Measurements from ENCODE around the gene OR10H5.
A peak's percentile ranks its signal among the peaks of the same experiment; 100 is the strongest.
"Not testable (repeated sequence)": the region's sequence is repeated elsewhere in the genome, so short reads cannot be mapped to it uniquely, and the experiment has no call there.

Gene OR10H5

DNA sequence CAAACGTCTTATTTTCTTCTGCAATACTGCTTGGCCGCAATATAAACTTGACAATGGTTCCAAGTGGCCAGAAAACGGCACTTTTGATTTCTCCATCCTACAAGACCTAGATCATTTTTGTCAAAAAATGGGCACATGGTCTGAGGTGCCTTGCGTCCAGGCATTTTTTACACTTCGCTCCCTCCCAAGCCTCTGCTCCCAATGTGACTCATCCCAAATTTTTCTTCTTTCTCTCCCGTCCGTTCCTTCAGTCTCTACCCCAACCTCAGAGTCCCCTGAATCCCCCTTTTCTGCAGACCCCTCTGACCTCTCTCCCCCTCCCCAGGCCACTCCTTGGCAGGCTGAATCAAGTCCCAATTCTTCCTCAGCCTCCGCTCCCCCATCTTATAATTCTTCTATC is 42.3 kb downstream of the OR10H5 start:
- Mint-ChIP-seq H3K4me3 (no peak overlapping the region), H3K9me3 (ENCODE audit: low read depth) (no peaks in the 10 kb centered on the region), H3K36me3 (no peaks in the 10 kb centered on the region), H3K27me3 (no peaks in the 10 kb centered on the region), H3K27ac (no peak overlapping the region), H3K4me1 (ENCODE audit: low read depth) (peaks cover 2% of the 10 kb centered on the region)

DNA sequence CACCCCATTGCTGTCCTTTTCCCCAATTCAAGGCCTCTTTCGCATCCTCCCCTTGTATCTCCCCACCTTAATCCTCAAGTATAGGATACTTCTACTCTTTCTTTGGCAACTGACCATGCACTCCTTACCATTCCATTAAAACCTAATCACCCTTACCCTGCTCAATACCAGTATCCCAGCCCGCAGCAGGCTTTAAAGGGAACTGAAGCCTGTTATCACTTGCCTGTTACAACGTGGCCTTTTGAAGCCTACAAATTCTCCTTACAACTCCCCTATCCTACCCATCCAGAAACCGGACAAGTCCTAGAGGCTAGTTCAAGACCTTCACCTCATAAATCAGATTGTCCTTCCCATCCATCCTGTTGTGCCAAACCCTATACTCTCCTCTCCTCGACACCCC is 44.2 kb downstream of the OR10H5 start:
- no peak overlapping the region for H3K27ac Mint-ChIP-seq
- no peak overlapping the region for H3K4me3 Mint-ChIP-seq
- no peaks in the 10 kb centered on the region for H3K27me3 Mint-ChIP-seq
- H3K4me1 Mint-ChIP-seq (ENCODE audit: low read depth), result peaks cover 15% of the 10 kb centered on the region
- no peaks in the 10 kb centered on the region for H3K9me3 Mint-ChIP-seq (ENCODE audit: low read depth)
- no peaks in the 10 kb centered on the region for H3K36me3 Mint-ChIP-seq

DNA sequence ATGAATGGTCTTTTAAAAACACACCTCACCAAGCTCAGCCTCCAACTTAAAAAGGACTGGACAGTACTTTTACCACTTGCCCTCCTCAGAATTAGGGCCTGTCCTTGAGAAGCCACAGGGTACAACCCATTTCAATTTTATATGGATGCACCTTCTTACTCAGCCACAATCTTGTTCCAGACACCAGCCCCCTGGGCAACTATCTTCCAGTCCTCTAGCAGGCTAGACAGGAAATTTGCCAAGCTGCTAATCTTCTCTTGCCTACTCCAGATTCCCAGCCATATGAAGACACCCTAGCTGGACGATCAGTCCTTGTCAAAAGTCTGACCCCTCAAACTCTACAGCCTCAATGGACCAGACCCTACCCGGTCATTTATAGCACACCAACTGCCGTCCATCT is 46.8 kb downstream of the OR10H5 start:
- H3K4me1 Mint-ChIP-seq (ENCODE audit: low read depth), result peaks cover 32% of the 10 kb centered on the region
- not testable (repeated sequence) for H3K27me3 Mint-ChIP-seq; H3K27ac Mint-ChIP-seq; H3K4me3 Mint-ChIP-seq; H3K9me3 Mint-ChIP-seq (ENCODE audit: low read depth); H3K36me3 Mint-ChIP-seq

DNA sequence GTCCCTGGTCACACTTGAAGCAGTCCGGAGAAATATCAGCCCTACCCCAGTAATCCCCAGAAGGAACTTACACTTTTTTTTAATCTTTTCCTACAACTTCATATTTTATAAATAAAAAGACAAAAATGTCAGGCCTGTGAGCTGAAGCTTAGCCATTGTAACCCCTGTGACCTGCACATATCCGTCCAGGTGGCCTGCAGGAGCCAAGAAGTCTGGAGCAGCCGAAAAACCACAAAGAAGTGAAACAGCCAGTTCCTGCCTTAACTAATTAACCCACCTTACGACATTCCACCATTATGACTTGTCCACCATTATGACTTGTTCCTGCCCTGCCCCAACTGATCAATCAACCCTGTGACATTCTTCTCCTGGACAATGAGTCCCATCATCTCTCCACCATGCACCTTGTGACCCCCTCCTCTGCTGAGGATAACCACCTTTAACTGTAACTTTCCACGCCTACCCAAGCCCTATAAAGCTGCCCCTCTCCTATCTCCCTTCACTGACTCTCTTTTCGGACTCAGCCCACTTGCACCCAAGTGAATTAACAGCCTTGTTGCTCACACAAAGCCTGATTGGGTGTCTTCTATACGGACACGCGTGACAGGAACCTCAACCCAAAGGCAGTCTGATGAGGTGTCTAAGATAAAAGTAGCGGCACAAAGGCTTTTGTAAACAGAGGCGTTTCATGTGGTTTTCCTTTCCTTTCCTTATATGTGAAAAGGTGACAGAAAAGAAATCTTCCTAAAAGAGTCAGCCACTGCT is 48.3 kb downstream of the OR10H5 start:
- H3K4me1 Mint-ChIP-seq (ENCODE audit: low read depth), result peaks cover 34% of the 10 kb centered on the region
- H3K36me3 Mint-ChIP-seq; H3K9me3 Mint-ChIP-seq (ENCODE audit: low read depth); H3K27me3 Mint-ChIP-seq: not testable (repeated sequence)
- H3K27ac Mint-ChIP-seq, result peak overlapping the region; percentile 98
- H3K4me3 Mint-ChIP-seq, result peak overlapping the region; percentile 92

DNA sequence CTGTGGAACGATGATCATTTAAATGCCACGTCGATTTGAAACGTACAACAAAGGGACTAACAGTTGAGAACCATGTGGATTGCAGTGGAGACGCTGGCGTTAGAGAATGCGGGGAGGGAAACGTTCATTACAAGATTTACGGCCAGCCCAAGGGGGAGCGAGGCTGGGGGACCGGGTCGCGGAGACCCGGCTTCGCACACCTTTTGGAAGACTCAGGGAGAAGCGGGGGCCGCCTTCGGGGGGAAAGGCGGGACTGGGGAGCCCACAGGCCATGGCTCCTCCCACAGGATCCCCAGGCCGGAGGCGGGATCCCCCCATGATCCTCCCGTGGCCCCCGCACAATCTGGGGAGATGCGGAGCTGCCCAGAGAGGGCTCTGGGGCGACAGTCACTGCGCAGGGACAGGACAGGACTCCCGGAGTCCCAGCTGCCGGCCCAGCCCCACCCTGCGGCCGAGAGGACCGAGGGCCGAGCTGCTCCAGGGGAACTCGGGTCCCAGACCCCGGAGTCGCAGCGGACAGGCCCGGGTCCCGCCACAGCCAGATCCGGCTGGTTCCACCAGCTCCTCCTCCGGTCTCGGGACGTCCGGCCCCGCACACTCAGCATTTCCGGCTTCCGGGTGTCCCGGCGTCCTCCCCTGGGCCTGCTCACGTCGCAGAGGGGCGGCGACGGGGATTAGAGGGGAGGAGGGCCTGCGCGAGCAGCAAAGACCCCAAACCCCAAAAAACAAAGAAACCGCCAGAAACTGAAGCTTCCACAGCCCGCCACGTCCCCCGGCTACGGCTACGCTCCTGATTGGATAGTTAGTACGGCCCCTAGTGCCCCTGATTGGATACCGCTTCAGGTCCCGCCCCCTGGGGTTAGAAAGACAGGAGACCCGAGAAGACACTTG is 49.1 kb downstream of the OR10H5 start:
- Mint-ChIP-seq H3K9me3 (ENCODE audit: low read depth) (no peaks in the 10 kb centered on the region), H3K4me3 (peak overlapping the region; percentile 92)

DNA sequence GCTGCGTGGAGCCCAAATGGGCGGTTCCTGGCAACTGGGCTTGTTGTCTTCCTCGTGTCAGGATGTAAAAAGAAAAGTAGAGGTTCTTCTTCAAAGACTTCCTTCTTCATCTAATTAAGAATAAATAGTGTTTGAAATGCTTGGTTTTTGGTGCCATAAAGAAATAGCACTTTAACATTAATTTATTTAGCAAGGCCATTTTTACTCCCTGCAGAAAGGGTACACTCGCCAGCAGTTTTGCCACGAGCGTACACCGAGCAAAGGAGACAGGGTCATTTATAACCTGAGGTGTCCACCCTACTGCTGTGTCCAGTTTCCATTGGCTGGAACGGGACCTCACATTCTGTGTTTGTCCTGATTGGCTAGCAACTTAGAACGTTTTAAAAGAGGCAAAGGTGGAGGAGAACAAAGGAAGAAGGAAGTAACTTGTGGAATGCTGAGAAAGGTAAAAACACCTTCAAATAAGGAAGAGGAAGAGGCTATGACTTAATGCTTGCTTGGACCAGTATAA is 49.8 kb downstream of the OR10H5 start:
- peaks cover 39% of the 10 kb centered on the region for H3K4me1 Mint-ChIP-seq (ENCODE audit: low read depth)
- no peaks in the 10 kb centered on the region for H3K36me3 Mint-ChIP-seq
- no peaks in the 10 kb centered on the region for H3K9me3 Mint-ChIP-seq (ENCODE audit: low read depth)
- H3K4me3 Mint-ChIP-seq, result peak overlapping the region; percentile 92
- H3K27ac Mint-ChIP-seq, result peak overlapping the region; percentile 97
- no peaks in the 10 kb centered on the region for H3K27me3 Mint-ChIP-seq

More for the DNA sequence above, 49.1 kb downstream of the OR10H5 start:
- no peaks in the 10 kb centered on the region for H3K27me3 Mint-ChIP-seq
- H3K4me1 Mint-ChIP-seq (ENCODE audit: low read depth), result peaks cover 34% of the 10 kb centered on the region
- H3K36me3 Mint-ChIP-seq, result no peaks in the 10 kb centered on the region
- peak overlapping the region; percentile 98 for H3K27ac Mint-ChIP-seq

DNA sequence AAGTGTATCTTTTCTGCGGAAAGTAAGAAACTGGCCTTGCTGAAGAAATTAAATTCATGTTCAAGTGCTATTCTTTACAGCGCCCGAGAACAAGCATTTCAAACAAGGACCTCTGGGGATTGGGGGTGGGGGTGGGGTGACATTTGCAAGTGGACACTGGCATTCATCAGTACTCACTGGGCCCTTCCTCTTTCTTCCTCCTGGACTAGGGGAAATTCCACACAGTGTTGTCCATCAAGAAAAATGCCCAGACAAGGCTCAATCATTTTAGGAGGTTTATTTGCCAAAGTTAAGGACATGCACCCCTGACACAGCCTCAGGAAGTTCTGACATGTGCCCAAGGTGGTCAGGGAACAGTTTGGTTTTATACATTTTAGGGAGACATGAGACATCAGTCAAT is 50.9 kb downstream of the OR10H5 start:
- H3K9me3 Mint-ChIP-seq (ENCODE audit: low read depth), result no peaks in the 10 kb centered on the region
- H3K27ac Mint-ChIP-seq, result peak overlapping the region; percentile 79
- H3K27me3 Mint-ChIP-seq, result no peaks in the 10 kb centered on the region
- no peaks in the 10 kb centered on the region for H3K36me3 Mint-ChIP-seq
- H3K4me1 Mint-ChIP-seq (ENCODE audit: low read depth), result peaks cover 47% of the 10 kb centered on the region
- H3K4me3 Mint-ChIP-seq, result no peak overlapping the region

DNA sequence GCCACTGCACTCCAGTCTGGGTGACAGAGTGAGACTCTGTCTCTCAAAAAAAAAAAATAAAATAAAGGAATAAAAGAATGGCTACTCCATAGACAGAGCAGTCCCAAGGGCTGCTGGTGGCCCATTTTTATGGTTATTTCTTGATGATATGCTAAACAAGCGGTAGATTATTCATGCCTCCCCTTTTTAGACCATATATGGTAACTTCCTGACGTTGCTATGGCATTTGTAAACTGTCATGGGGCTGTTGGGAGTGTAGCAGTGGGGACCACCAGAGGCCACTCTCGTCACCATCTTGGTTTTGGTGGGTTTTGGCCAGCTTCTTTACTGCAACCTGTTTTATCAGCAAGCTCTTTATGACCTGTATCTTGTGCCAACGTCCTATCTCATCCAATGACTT is 52.4 kb downstream of the OR10H5 start:
- not testable (repeated sequence) for H3K27ac Mint-ChIP-seq; H3K27me3 Mint-ChIP-seq; H3K36me3 Mint-ChIP-seq; H3K4me3 Mint-ChIP-seq; H3K9me3 Mint-ChIP-seq (ENCODE audit: low read depth)
- peaks cover 54% of the 10 kb centered on the region for H3K4me1 Mint-ChIP-seq (ENCODE audit: low read depth)

DNA sequence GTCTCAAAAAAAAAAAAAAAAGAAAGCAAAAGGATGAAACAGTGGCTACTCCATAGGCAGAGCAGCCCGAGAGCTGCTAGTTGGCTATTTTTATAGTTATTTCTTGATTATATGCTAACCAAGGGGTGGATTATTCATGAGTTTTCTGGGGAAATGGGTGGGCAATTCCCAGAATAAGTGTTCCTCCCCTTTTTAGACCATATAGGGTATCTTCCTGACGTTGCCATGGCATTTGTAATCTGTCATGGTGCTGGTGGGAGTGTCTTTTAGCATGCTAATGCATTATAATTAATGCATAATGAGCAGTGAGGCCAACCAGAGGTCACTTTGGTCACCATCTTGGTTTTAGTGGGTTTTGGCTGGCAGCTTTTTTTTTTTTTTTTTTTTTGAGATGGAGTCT is 53.4 kb downstream of the OR10H5 start:
- H3K9me3 Mint-ChIP-seq (ENCODE audit: low read depth), result no peaks in the 10 kb centered on the region
- H3K4me1 Mint-ChIP-seq (ENCODE audit: low read depth), result peaks cover 52% of the 10 kb centered on the region
- no peak overlapping the region for H3K27ac Mint-ChIP-seq
- no peaks in the 10 kb centered on the region for H3K27me3 Mint-ChIP-seq
- H3K4me3 Mint-ChIP-seq, result no peak overlapping the region
- H3K36me3 Mint-ChIP-seq, result no peaks in the 10 kb centered on the region

DNA sequence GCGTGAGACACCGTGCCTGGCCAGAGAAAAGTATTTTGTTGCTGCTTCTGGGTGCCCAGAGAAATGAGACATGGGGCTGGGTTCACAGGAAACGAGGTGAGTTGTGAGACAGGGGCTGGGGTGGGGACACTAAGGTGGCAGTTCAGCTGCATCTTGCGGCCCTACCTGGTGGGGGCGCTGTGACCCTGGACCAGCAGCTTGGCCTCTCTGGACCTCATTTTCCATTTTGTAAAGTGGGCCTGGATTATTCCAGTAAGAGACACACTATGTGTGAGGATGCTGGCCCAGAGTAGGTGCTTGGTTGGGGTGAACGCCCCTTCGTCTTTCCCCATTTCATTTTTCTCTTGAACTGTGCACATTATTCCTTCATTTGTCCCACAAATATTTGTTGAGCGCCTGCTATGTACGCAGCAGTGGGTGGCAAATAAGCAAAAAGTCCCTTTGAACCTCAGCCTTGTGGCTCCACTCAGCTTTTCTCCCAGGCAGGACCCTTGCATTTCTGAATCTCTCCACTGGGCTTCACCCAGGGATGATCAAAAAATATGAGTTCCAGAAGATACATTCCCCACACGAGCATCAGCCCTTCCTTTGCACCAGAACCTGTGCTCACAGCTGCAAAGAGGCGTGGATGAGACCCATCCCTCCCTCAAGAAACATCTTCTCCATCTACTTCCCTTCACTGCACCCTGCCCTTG is 54.6 kb downstream of the OR10H5 start:
- H3K36me3 Mint-ChIP-seq, result no peaks in the 10 kb centered on the region
- H3K4me1 Mint-ChIP-seq (ENCODE audit: low read depth), result peaks cover 53% of the 10 kb centered on the region
- no peaks in the 10 kb centered on the region for H3K27me3 Mint-ChIP-seq
- no peak overlapping the region for H3K27ac Mint-ChIP-seq
- no peak overlapping the region for H3K4me3 Mint-ChIP-seq
- no peaks in the 10 kb centered on the region for H3K9me3 Mint-ChIP-seq (ENCODE audit: low read depth)

DNA sequence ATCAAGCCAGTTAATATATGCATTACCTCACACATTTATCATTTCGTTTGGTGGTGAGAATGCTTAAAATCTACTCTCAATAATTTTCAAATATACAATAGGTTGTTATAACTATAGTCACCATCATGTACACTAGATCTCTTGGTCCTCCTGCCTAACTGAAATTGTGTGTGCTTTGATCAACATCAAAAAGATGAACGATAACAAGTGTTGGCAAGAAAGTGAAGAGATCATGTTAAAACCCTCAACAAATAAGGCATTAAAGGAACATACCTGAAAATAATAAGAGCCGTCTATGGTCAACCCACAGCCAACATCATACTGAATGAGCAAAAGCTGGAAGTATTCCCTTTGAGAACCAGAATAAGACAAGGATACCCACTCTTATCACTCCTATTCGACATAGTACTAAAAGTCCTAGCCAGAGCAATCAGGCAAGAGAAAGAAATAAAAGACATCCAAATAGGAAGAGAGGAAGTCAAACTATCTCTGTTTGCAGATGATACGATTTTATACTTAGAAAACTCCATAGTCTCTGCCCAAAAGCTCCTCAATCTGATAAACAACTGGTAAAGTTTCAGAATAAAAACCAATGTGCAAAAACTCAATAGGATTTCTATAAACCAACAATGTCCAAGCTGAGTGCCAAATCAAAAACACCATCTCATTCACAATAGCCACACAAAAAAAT is 55.9 kb downstream of the OR10H5 start:
- Mint-ChIP-seq H3K27ac (peak overlapping the region; percentile 81), H3K4me1 (ENCODE audit: low read depth) (peaks cover 44% of the 10 kb centered on the region), H3K27me3 (no peaks in the 10 kb centered on the region), H3K36me3 (no peaks in the 10 kb centered on the region), H3K4me3 (peak overlapping the region; percentile 48), H3K9me3 (ENCODE audit: low read depth) (no peaks in the 10 kb centered on the region)

DNA sequence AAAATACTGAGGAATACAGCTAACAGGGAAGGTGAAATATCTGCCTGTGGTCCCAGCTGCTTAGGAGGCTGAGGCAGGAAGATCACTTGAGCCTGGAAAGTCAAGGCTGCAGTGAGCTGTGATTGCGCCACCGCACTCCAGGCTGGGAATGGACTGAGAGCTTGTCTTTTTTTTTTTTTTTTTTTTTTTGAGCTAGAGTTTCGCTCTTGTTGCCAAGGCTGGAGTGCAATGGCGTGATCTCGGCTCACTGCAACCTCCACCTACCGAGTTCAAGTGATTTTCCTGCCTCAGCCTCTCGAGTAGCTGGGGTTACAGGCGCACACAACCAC is 56.4 kb downstream of the OR10H5 start:
- not testable (repeated sequence) for H3K36me3 Mint-ChIP-seq; H3K27me3 Mint-ChIP-seq; H3K9me3 Mint-ChIP-seq (ENCODE audit: low read depth)
- Mint-ChIP-seq H3K27ac (peak overlapping the region; percentile 81), H3K4me1 (ENCODE audit: low read depth) (peaks cover 39% of the 10 kb centered on the region), H3K4me3 (peak overlapping the region; percentile 48)

DNA sequence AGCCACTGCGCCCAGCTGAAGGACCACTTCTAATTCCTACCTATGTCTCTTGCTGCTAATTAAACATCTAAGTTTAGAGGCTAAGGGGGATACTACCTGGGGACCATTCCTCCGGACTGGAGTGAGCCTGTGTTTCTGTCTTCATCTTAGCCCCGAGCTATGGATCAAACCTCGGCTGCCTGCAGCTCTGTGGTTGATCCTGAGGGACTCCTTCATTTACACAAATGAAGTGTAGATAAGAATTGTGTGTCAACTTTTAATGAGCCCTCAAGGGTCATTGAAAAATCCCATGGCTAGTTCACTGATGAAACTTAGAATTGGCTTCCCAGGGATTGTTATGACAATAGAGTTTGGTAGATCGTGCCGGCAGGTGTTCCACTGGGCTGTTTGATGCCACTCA is 59.5 kb downstream of the OR10H5 start:
- H3K4me1 Mint-ChIP-seq (ENCODE audit: low read depth), result peaks cover 33% of the 10 kb centered on the region
- no peak overlapping the region for H3K4me3 Mint-ChIP-seq

DNA sequence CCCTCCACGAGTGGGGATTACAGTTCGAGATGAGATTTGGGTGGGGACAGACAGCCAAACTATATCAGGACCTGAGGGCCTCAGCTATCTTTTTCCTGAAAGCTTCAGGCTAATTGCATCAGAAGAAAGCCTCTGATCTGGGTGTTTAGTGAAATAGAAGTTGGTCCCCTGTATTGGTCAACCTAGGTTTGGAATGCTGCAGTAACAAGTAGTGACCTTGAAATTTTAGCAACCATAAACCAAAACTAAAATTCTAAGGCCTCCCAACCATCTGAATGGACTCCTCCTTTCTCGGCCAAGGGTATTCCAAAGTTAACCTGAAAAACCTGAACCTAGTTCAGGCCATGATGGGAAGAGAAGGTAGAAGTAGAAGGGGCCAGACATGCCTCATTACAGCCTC is 62.9 kb downstream of the OR10H5 start:
- H3K4me1 Mint-ChIP-seq (ENCODE audit: low read depth), result peaks cover 7% of the 10 kb centered on the region
- no peaks in the 10 kb centered on the region for H3K9me3 Mint-ChIP-seq (ENCODE audit: low read depth)
- no peak overlapping the region for H3K4me3 Mint-ChIP-seq
- H3K27me3 Mint-ChIP-seq, result no peaks in the 10 kb centered on the region
- H3K27ac Mint-ChIP-seq, result no peak overlapping the region
- no peaks in the 10 kb centered on the region for H3K36me3 Mint-ChIP-seq

More for the DNA sequence above, 59.5 kb downstream of the OR10H5 start:
- Mint-ChIP-seq H3K9me3 (ENCODE audit: low read depth) (no peaks in the 10 kb centered on the region), H3K27ac (peak overlapping the region; percentile 70), H3K27me3 (no peaks in the 10 kb centered on the region), H3K36me3 (no peaks in the 10 kb centered on the region)
